ENCODE data around the gene BPIFB1.

DNA sequence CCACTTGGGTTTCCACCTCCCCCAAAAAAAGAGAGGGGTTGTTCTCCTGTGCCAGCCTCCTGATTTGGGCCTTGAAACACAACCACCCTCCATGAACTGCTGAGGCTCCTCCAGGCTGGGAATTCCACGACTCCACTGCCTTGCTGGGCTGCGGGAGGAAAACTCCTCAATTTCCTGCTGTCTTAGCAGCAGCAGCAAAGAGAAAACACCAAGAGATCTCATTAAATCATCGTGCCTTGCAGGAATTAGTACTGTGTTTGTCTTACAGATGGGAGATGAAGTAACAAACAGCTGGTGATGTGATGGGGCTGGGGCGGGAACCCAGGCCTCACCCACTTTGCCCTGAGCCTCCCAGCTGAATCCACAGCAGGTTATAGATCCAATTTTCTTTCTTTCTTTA lies 29.0 kb downstream of the BPIFB1 start:
- TF ChIP-seq EZH2 (IDR thresholded peaks at IDR 0.05; ENCODE audit: borderline replicate concordance, low read depth, low read length, severe bottlenecking) (no peak), CTCF (IDR thresholded peaks at IDR 0.05; ENCODE audit: extremely low read depth in 1 of 2, insufficient read depth in 1 of 2, low read depth in 1 of 2, low read length in 2 of 2) (no peak)
